ENCODE measurements around the gene CNTNAP5. TPM values are rescaled to one million over a fixed set of nuclear protein-coding genes. Genes with fewer than 3 reads are reported as not detected.

The CNTNAP5 gene
- total RNA-seq, 2 donors from 2014 or later = 0.11 TPM; not detected in 1

- no peak for TF ChIP-seq POLR2AphosphoS5 (IDR thresholded peaks at IDR 0.05)
- no peak for TF ChIP-seq CTCF (IDR thresholded peaks at IDR 0.05)
- no peak for TF ChIP-seq POLR2A (IDR thresholded peaks at IDR 0.05)
- WGBS = 39% methylated on average over 1 of the region's 1 CpG
- intact Hi-C loops (cut with DNase I) = no loop called here
Measured at GRCh38 chr2:124834331-124834730, 809.2 kb downstream of the CNTNAP5 start.

GRCh38 chr2:124835331-124835730 lies 810.2 kb downstream of the CNTNAP5 start:
- H3K27me3 ChIP-seq (replicated peaks; ENCODE audit: insufficient read depth) = no peaks in the 10 kb centered on the region
- intact Hi-C loops (cut with DNase I) = no loop called here
- H3K4me1 ChIP-seq (replicated peaks) = no peaks in the 10 kb centered on the region
- no peak overlapping the region for H3K27ac ChIP-seq
- H3K9me3 ChIP-seq = no peaks in the 10 kb centered on the region
- no peaks in the 10 kb centered on the region for H3K36me3 ChIP-seq
- H3K4me3 ChIP-seq = no peak overlapping the region
- no peak for DNase-seq (ENCODE audit: low spot score)
- TF ChIP-seq CTCF (IDR thresholded peaks at IDR 0.05) (no peak), POLR2AphosphoS5 (IDR thresholded peaks at IDR 0.05) (no peak), POLR2A (IDR thresholded peaks at IDR 0.05) (no peak)
- WGBS = 69% methylated on average over 4 of the region's 4 CpGs

More at GRCh38 chr2:124834331-124834730, 809.2 kb downstream of the CNTNAP5 start:
- Histone ChIP-seq H3K9me3 (no peaks in the 10 kb centered on the region), H3K27me3 (replicated peaks; ENCODE audit: insufficient read depth) (no peaks in the 10 kb centered on the region), H3K36me3 (no peaks in the 10 kb centered on the region), H3K4me3 (no peak overlapping the region), H3K4me1 (replicated peaks) (no peaks in the 10 kb centered on the region), H3K27ac (no peak overlapping the region)
- no peak for DNase-seq (ENCODE audit: low spot score)

DNA sequence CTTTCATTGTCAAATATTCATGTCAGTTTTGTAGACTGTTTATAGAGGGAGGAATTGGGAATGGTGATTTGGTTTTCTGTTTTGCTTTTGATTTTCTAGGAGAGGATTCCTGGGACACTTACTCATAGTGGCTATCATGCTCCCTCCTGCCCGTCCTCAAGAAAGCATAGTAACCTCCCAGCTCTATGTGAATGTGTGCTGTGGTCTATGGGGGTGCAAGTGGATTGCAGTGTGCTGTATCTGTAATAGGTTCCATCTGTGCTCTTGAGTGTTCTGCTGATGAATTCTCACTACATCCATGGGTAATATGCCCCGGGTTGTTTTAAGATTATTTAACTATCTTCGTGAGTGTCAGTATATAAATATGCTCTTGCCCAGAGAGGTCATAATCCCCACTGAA lies 811.3 kb downstream of the CNTNAP5 start:
- Histone ChIP-seq H3K36me3 (no peaks in the 10 kb centered on the region), H3K4me3 (no peak overlapping the region), H3K9me3 (no peaks in the 10 kb centered on the region), H3K4me1 (replicated peaks) (no peaks in the 10 kb centered on the region), H3K27ac (no peak overlapping the region), H3K27me3 (replicated peaks; ENCODE audit: insufficient read depth) (no peaks in the 10 kb centered on the region)
- WGBS = 28% methylated on average over 3 of the region's 3 CpGs
- TF ChIP-seq POLR2AphosphoS5 (IDR thresholded peaks at IDR 0.05) (no peak), POLR2A (IDR thresholded peaks at IDR 0.05) (no peak), CTCF (IDR thresholded peaks at IDR 0.05) (no peak)
- intact Hi-C loops (cut with DNase I) = no loop called here
- no peak for DNase-seq (ENCODE audit: low spot score)

- no peak for DNase-seq (ENCODE audit: low spot score)
- no peak overlapping the region for H3K27ac ChIP-seq
- H3K4me3 ChIP-seq = no peak overlapping the region
- intact Hi-C loops (cut with DNase I) = no loop called here
- H3K36me3 ChIP-seq = no peaks in the 10 kb centered on the region
- no peaks in the 10 kb centered on the region for H3K27me3 ChIP-seq (replicated peaks; ENCODE audit: insufficient read depth)
- H3K4me1 ChIP-seq (replicated peaks) = no peaks in the 10 kb centered on the region
- TF ChIP-seq CTCF (IDR thresholded peaks at IDR 0.05) (no peak), POLR2A (IDR thresholded peaks at IDR 0.05) (no peak), POLR2AphosphoS5 (IDR thresholded peaks at IDR 0.05) (no peak)
- 59% methylated on average over 2 of the region's 2 CpGs for WGBS
- H3K9me3 ChIP-seq = no peaks in the 10 kb centered on the region
Measured at GRCh38 chr2:124837496-124837895, 812.4 kb downstream of the CNTNAP5 start.

DNA sequence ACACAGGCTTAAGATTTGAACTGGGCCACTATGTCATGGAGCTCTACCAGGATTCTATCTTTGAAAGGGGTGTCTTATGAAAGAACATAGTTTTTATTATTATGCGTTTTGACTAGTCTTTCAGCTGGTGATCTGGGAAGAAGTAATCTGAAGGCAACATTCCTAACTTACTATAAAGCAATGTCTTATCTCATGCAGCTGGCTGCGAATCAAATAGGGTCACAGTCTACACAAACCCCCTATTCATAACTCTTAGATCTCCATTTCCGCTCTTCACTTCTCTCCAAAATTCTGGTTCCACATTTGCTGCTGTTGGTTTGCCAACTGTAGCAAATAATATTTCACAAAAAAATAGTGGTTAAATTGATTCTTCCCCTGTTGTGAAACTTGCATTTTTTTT lies 813.3 kb downstream of the CNTNAP5 start:
- Histone ChIP-seq H3K27me3 (replicated peaks; ENCODE audit: insufficient read depth) (no peaks in the 10 kb centered on the region), H3K4me3 (no peak overlapping the region), H3K27ac (no peak overlapping the region), H3K36me3 (no peaks in the 10 kb centered on the region), H3K4me1 (replicated peaks) (no peaks in the 10 kb centered on the region), H3K9me3 (no peaks in the 10 kb centered on the region)
- DNase-seq (ENCODE audit: low spot score) = no peak
- 83% methylated on average over 3 of the region's 3 CpGs for WGBS
- TF ChIP-seq POLR2AphosphoS5 (IDR thresholded peaks at IDR 0.05) = no peak
- no peak for TF ChIP-seq CTCF (IDR thresholded peaks at IDR 0.05)
- TF ChIP-seq POLR2A (IDR thresholded peaks at IDR 0.05) = no peak
- intact Hi-C loops (cut with DNase I) = no loop called here
